Measurements from ENCODE around the gene TNPO1. TPM values are rescaled to one million over a fixed set of nuclear protein-coding genes. Genes with fewer than 3 reads are reported as not detected.

TNPO1 gene
- total and polyA plus RNA-seq, 2 donors (not counting 1 experiment from before 2014, with no cell fraction given), result 93.7 to 226 TPM

DNA sequence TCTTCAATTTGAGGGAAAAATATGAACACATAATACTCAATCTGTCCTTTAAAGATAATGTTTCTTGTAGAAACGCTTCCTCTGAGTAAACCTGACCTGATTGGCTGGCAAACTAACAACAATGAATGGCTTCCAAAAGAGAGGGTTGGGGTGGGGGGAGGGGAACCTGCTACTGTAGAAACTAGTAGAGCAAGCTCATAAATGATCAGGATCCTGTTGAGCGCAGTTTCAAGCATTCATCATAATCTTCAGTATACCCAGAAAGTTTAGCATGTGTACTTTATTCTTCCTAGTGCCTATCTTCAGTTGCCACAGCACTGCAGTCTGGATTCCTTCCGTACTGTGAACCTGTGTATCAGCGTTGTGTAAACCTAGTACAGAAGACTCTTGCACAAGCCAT, 76.4 kb downstream of the TNPO1 start:
- H3K36me3 ChIP-seq (ENCODE audit: control insufficient read depth, insufficient read depth, low read length), result peaks cover 18% of the 10 kb centered on the region
- no peaks in the 10 kb centered on the region for H3K27me3 ChIP-seq (ENCODE audit: control insufficient read depth, insufficient read depth, low read length)
- no peak overlapping the region for H3K9ac ChIP-seq (ENCODE audit: insufficient read depth, low read length)
- no peaks in the 10 kb centered on the region for H4K20me1 ChIP-seq (ENCODE audit: control insufficient read depth, extremely low read depth, insufficient read depth, low read length)
- TF ChIP-seq, protein P1, sequence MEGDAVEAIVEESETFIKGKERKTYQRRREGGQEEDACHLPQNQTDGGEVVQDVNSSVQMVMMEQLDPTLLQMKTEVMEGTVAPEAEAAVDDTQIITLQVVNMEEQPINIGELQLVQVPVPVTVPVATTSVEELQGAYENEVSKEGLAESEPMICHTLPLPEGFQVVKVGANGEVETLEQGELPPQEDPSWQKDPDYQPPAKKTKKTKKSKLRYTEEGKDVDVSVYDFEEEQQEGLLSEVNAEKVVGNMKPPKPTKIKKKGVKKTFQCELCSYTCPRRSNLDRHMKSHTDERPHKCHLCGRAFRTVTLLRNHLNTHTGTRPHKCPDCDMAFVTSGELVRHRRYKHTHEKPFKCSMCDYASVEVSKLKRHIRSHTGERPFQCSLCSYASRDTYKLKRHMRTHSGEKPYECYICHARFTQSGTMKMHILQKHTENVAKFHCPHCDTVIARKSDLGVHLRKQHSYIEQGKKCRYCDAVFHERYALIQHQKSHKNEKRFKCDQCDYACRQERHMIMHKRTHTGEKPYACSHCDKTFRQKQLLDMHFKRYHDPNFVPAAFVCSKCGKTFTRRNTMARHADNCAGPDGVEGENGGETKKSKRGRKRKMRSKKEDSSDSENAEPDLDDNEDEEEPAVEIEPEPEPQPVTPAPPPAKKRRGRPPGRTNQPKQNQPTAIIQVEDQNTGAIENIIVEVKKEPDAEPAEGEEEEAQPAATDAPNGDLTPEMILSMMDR (conservative IDR thresholded peaks at IDR 0.05 in 1 of 2, IDR thresholded peaks at IDR 0.05 in 1 of 2; ENCODE audit: low read depth in 1 of 2, low read length in 2 of 2), result no peak
- no peak for TF ChIP-seq EZH2 (IDR thresholded peaks at IDR 0.05; ENCODE audit: low read length, missing control alignments)
- H3K4me1 ChIP-seq (ENCODE audit: control insufficient read depth, extremely low read depth, insufficient read depth, low read length), result no peaks in the 10 kb centered on the region
- no peak overlapping the region for H3K4me2 ChIP-seq (ENCODE audit: extremely low read depth, insufficient read depth, low read length)
- peaks cover 3% of the 10 kb centered on the region for H3K79me2 ChIP-seq (ENCODE audit: control insufficient read depth, insufficient read depth, low read length)
- no peak overlapping the region for H2AFZ ChIP-seq (ENCODE audit: low read length)
- DNase-seq (ENCODE audit: low read depth in 2 of 2), result no peak
- no peak overlapping the region for H3K27ac ChIP-seq (ENCODE audit: insufficient read depth, low read length)
- no peaks in the 10 kb centered on the region for H3K9me3 ChIP-seq (ENCODE audit: control insufficient read depth, insufficient read depth, low read depth, low read length)
- no peak overlapping the region for H3K4me3 ChIP-seq (replicated peaks in 1 of 4; ENCODE audit: control extremely low read depth in 1 of 4, insufficient read depth in 1 of 4, low read depth in 3 of 4, low read length in 4 of 4)

DNA sequence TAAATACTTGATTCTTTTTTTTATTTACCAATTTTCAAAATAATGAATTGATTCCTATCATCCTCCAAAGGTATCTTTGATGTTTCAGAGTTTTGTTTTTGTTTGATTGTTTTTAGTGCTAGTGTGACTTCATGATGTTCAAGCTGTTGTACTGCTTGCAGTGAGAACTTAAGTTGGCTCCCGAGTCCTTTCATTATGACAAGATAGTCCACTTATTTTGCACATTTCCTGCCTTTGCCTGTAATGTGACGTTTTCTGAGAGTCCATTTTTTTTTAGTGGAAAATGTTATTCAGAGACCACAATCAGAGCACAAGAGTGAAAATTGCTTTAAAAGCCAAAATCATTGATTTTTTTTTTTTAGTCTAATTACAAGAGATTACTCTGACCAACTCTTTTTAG, 79.3 kb downstream of the TNPO1 start:
- no peak for DNase-seq (ENCODE audit: low read depth in 2 of 2)
- H3K4me3 ChIP-seq (replicated peaks in 1 of 4; ENCODE audit: control extremely low read depth in 1 of 4, insufficient read depth in 1 of 4, low read depth in 3 of 4, low read length in 4 of 4), result no peak overlapping the region
- H3K79me2 ChIP-seq (ENCODE audit: control insufficient read depth, insufficient read depth, low read length), result no peaks in the 10 kb centered on the region
- no peak overlapping the region for H3K4me2 ChIP-seq (ENCODE audit: extremely low read depth, insufficient read depth, low read length)
- H4K20me1 ChIP-seq (ENCODE audit: control insufficient read depth, extremely low read depth, insufficient read depth, low read length), result no peaks in the 10 kb centered on the region
- no peaks in the 10 kb centered on the region for H3K9me3 ChIP-seq (ENCODE audit: control insufficient read depth, insufficient read depth, low read depth, low read length)
- H3K4me1 ChIP-seq (ENCODE audit: control insufficient read depth, extremely low read depth, insufficient read depth, low read length), result no peaks in the 10 kb centered on the region
- H3K27me3 ChIP-seq (ENCODE audit: control insufficient read depth, insufficient read depth, low read length), result no peaks in the 10 kb centered on the region
- H3K36me3 ChIP-seq (ENCODE audit: control insufficient read depth, insufficient read depth, low read length), result peaks cover 8% of the 10 kb centered on the region
- no peak overlapping the region for H2AFZ ChIP-seq (ENCODE audit: low read length)
- no peak overlapping the region for H3K9ac ChIP-seq (ENCODE audit: insufficient read depth, low read length)
- TF ChIP-seq, protein P1 (conservative IDR thresholded peaks at IDR 0.05 in 1 of 2, IDR thresholded peaks at IDR 0.05 in 1 of 2; ENCODE audit: low read depth in 1 of 2, low read length in 2 of 2), result no peak
- no peak for TF ChIP-seq EZH2 (IDR thresholded peaks at IDR 0.05; ENCODE audit: low read length, missing control alignments)
- no peak overlapping the region for H3K27ac ChIP-seq (ENCODE audit: insufficient read depth, low read length)

DNA sequence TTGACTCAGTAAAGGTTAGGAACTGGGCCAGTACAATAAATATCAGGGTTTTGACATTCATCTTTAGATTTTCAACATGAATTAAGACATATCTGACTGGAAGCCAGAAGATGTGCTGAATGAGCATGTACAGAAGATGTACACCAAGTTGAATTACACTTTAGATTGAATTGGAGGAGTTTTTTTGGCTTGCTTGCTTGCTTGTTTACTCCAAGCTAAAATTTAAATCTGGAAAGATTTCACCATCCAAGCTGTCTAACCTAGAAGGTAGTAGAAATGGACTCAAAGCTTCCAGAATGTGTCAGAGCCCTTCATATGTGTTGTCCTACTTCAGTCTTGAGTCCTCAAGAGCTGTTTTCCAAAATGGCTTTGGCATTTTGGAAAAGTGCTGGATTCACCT, 90.3 kb downstream of the TNPO1 start:
- H3K27ac ChIP-seq (ENCODE audit: insufficient read depth, low read length), result no peak overlapping the region
- H3K4me1 ChIP-seq (ENCODE audit: control insufficient read depth, extremely low read depth, insufficient read depth, low read length), result no peaks in the 10 kb centered on the region
- no peak overlapping the region for H3K4me2 ChIP-seq (ENCODE audit: extremely low read depth, insufficient read depth, low read length)
- no peak overlapping the region for H3K4me3 ChIP-seq (replicated peaks in 1 of 4; ENCODE audit: control extremely low read depth in 1 of 4, insufficient read depth in 1 of 4, low read depth in 3 of 4, low read length in 4 of 4)
- DNase-seq (ENCODE audit: low read depth in 2 of 2), result no peak
- H3K36me3 ChIP-seq (ENCODE audit: control insufficient read depth, insufficient read depth, low read length), result peaks cover 6% of the 10 kb centered on the region
- no peaks in the 10 kb centered on the region for H4K20me1 ChIP-seq (ENCODE audit: control insufficient read depth, extremely low read depth, insufficient read depth, low read length)
- H3K9ac ChIP-seq (ENCODE audit: insufficient read depth, low read length), result no peak overlapping the region
- H3K79me2 ChIP-seq (ENCODE audit: control insufficient read depth, insufficient read depth, low read length), result no peaks in the 10 kb centered on the region
- H2AFZ ChIP-seq (ENCODE audit: low read length), result no peak overlapping the region
- no peaks in the 10 kb centered on the region for H3K27me3 ChIP-seq (ENCODE audit: control insufficient read depth, insufficient read depth, low read length)
- TF ChIP-seq, protein P1 (conservative IDR thresholded peaks at IDR 0.05 in 1 of 2, IDR thresholded peaks at IDR 0.05 in 1 of 2; ENCODE audit: low read depth in 1 of 2, low read length in 2 of 2), result no peak
- TF ChIP-seq EZH2 (IDR thresholded peaks at IDR 0.05; ENCODE audit: low read length, missing control alignments), result no peak
- no peaks in the 10 kb centered on the region for H3K9me3 ChIP-seq (ENCODE audit: control insufficient read depth, insufficient read depth, low read depth, low read length)
